ENCODE results near the gene PCCB.
A peak's percentile ranks its signal among the peaks of the same experiment; 100 is the strongest.
"Not testable (repeated sequence)": the region's sequence is repeated elsewhere in the genome, so short reads cannot be mapped to it uniquely, and the experiment has no call there.

PCCB gene

DNA sequence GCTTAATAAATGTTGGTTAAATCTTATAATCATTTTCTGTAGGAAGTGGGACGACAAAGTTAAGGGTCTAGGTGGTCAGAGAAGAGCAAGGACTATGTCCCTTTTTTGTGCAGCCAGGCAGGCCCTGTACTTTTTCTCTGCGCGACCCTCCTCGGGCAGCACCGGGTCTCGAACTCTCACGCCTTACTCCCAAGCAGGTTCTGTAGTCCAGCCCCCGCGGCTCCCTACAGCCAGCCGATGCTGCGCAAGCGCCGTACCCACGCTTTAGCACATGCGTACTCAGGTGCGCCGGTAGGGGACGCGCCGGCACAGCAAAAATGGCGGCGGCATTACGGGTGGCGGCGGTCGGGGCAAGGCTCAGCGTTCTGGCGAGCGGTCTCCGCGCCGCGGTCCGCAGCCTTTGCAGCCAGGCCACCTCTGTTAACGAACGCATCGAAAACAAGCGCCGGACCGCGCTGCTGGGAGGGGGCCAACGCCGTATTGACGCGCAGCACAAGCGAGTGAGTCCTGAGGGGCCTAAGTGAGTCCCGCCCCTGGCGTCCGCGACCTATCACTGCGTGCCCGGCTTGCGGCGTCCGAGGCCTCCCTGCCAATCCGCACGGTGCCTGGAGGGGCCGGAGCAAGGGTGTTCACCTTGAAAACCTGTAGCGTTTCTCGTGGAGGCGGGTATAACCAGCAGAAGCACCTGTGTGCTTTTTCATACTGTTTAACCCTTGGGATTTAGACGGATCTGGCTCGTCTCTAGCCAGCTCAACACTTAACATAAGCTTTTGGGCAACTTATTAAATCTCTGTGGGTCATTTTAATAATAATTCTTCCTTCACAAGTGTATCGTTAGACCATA, at the start of gene PCCB:
PCCB (plus strand) TSS at position 282 of the 844 bp plus-strand sequence; CDS start at position 318, 36 bp downstream.
- DNase-seq, result peak; percentile 92

DNA sequence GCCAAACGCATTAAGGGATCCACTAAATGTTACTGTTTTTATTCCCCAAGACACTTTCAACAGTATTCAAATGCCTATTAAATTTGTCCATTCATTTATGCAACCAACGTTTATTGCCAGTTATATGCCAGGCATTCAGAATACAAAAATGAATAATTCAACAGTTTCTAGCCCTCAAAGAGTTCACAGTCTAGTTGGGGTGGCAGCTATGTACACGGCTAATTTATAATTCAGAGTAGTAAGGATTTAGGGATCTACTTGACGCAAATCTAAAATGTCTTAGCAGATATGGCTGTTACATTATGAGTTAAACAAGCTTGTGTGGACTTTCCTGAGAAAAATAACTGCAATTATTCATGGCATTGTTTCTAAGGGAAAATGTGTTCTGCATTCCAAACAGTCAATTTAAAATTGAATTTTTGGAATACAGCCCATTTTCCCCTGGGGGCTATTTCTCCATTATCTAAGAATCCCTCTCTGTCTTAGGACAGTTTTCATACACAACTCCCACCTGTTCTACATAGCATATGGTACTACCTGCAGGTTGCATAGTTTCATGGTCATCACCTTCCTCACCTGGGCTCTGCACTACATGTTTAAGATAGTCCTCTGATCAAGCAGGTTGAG, 42.5 kb upstream of the PCCB start:
- DNase-seq, result no peak

DNA sequence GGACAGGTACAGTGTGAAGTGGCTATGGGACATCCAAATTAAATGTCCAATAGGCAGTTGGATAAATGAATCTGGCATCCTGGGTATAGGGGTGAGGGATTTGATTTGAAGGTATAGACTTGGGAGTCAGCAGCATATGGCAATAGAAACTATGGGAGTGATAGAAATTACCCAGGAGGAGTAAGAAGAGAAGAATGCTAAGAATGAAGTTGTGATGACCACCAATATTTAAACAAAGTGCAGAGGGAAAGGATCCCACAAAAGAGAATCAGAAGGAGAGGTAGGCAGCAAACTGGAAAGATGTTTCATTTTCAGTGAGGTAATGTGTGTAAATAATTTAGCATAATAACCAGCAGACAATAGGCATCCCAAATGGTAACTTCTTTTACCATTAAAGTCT, 40.2 kb upstream of the PCCB start:
- DNase-seq, result no peak

DNA sequence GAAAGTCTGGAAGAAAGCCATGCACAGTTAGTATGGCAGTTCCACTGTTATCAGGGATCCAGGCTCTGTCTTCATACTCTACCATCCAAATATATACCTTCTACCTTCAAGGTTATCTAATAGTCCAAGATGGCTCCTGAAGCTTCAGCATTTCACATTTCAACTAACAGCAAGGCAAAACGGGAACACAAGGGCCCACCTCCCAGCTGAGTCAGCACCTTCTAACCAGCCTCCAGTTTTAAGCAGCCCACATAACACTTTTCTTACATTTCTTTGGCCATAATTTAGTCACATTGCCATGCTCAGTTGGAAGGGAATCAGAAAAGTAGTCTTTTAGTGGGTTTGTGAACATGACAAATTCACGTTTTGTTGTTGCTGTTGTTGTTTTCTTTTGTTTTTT, 38.6 kb upstream of the PCCB start:
- DNase-seq, result no peak

DNA sequence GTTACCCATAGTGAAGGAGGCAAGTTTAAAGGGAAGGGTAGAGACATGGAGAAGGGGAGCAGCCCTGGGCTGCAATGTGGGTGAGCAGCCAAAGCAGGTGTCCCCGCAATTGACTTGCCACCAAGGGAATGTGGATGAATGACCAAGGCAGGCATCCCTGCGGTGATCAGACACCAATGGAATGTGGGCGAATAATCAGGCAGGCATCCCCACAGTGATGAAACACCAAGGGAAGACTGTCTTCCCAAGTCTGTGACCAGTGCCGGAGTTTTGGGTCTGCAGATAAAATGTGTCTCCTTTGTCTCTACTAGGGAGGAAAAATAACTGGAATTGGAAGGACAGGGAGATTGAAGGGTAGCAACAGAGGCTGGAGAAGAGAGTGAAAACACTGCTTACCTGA, 27.4 kb upstream of the PCCB start:
- not testable (repeated sequence) for DNase-seq

DNA sequence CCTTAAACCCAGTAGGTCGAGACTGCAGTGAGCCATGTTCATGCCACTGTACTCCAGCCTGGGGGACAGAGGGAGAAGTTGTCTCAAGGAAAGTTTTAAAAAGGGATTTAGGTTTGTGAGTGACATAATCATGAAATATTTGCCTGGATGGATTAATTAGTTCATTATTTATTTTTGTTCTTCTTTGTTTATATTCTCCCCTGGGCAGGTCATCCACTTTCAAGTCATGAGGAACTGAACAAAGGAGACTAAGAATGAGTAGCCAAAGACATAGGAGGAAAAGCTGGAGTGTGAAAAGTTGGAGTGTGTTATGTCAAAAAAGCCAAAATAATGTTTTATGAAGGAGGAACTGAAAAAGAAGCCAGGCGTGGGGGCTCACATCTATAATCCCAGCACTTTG, 17.7 kb upstream of the PCCB start:
- DNase-seq, result no peak

DNA sequence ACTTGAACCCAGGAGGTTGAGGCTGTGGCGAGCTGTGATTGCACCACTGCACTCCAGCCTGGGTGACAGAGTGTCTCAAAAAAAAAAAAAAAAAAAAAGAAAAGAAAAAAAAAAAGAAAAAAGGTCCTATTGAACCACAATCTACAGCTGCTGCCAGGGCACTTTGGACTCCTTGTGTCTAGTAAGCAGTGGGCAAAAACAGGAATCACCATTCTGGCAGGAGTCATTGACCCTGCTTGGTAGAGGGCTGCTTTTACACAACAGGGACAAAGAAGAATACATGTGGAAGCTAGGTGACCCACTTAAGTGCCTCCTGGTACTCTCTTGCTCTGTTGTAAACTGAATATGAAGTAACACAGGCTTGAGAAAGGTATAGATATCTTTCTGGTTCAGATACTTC, 14.6 kb upstream of the PCCB start:
- DNase-seq, result no peak

DNA sequence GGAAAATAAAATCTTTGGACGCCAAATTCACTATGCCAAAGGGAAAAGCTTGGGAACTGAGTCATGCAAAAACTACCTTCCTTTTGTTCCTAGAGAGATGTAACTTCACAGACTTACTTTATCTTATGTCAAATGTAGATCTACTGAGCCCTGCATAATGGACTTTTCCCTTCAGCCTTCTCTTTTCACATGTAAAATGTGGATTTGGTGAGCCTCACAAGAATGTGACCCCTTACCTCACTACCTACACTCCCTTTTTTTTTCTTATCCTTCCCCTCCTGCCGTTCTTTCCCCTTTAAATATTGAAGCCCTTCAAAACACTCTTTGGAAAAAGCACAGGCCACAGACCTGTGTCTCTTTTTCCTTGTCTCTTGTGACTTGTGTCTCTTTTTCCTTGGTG, 14.0 kb upstream of the PCCB start:
- no peak for DNase-seq

DNA sequence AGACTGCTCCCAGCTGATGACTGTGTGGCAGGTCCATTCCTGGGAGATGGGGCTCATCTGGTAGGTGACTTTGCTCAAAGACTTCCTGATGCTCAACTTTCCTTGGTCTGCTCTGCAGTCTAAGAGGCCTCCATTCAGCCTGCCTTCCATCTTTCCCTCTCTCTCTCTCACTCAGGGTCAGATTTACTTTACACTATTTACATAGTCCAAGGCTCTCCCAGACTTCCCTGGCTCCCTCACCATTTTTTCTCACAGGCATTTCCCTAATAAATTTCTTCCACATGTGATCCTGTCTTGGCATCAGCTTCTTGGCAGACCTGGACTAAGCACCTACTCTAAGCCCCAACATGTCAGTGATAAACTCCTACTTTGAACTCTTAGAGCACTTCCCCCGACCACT, 13.0 kb upstream of the PCCB start:
- no peak for DNase-seq

DNA sequence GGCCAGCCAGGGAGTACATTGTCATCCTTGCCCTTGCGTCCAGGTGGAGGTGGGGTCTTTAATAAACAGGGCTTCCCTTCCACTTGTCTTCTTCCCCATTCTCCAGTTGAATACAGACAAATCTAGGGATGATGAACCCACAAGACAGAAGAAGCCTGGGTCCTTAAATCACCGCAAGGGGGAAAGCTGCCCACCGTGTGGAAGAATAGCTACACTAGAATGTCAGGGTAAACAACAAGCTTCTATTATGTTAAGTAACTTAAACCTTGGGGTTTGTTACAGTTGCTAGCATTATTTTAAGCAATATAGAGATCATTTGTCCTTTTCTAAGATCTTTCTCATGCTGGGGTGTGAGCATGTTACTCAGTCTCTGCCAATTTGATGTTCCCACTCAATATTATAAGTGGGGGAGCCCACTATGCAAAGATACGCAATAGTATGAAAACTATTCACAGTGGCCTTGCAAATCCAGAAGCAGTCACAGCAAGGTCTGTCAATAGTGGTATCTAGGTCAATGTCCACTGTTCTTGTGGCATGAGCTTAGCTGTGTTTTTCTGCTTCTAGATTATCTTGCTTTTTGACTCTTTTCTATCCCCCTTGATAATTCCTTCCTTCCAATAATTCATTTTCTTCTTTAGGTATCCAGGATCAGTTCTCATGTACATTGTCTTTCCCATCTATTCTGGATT, 12.0 kb upstream of the PCCB start:
- DNase-seq, result no peak

DNA sequence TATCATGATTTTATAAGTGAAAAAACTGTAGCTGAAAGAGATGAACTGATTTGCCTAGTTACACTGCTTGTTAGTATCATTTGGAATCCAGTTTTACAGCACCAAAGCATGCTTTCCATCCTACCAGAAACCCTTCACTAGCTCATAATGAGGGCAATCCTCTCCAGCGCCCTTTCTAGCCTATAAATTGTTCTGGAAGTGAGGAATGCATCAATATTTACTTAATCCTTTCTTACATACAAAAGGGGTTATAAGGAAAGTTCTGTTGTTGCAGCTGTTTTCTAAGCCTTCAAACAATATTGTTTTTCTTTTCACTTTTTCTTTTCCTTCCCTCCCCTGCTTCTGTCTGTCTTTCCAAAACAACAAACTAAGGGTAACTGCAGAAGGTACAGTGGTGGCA, 11.0 kb upstream of the PCCB start:
- no peak for DNase-seq

DNA sequence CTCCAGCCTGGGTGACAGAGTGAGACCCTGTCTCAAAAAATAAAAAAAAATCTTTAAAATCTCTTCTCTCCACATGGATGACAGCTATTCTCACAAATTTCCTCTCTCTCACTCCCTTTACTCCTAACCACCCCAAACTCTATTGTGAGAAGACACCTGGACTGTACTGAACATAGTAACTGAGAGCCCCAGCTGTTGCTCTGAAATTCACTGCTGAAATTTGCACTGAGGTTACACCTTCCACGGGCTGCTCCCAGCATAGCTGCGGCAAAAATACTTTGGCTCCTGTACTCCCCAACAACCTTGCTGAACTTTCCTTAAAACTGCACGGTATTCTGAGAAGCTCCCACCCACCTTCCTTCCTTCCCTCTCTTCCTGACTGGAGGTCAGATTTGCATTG, 4.4 kb upstream of the PCCB start:
- DNase-seq, result no peak

- no peak for DNase-seq
These were observed 2.7 kb upstream of the PCCB start for GRCh38 chr3:136247436-136247835.

DNA sequence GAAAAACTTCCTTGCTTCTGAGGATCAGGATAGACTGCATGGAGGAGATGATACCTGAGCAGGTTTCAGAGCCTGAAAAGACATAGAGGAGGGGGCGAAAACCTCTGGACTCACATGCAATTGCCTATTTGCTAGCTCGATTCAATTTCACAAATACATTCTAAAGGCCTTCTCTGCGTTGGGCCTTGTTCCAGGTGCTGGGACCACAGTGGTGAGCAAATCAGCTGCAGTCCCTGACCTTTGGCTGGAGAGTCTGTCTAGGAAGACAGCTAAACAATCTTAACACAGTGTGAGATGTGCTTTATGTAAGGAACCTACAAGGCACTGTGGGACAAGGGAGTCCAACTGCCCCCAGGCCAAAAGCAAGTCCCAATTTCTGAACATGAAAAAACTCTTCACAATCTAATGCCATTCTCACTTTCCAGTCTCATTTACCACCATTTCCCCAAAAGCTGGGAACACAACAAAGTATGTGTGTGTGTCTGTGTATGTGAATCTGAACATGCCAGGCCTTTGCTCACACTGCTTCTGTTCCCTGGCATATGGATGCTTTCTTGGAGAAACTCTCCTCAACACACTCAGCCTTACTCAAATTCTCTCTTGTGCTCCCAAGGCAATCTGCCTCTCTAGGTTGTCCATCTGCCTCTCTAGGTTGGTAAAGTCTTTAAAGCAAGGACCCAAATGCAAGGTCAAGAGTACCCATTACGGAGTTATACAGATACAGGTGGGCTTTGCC, 2.1 kb upstream of the PCCB start:
- DNase-seq, result no peak

GRCh38 chr3:136249091-136249490, 1.0 kb upstream of the PCCB start:
- no peak for DNase-seq

- no peak for DNase-seq
These were observed 547 bp upstream of the PCCB start for GRCh38 chr3:136249593-136249992.

- peak; percentile 73 for DNase-seq
These were observed 842 bp downstream of the PCCB start for GRCh38 chr3:136250903-136251460.

DNA sequence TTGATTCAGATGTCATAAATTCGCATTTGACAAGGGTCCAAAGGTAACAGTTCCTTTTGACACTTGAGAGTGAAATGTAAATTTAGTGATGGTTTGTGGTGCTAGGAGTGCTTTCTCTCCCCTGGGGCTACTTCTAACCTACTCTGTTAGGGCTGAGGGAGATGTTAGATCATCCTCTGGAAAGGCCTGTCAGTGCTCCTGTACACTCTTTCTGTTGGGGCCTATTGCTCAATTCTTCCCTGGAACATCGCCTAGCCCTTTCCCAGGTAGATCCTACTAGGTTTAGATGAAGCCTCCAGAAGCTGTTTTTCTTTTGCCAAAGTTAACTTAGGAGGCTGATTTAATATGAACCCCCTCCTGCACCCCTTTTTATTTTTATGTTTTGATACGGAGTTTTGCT, 1.4 kb downstream of the PCCB start:
- no peak for DNase-seq

GRCh38 chr3:136255672-136256406, 5.7 kb downstream of the PCCB start:
- no peak for DNase-seq

DNA sequence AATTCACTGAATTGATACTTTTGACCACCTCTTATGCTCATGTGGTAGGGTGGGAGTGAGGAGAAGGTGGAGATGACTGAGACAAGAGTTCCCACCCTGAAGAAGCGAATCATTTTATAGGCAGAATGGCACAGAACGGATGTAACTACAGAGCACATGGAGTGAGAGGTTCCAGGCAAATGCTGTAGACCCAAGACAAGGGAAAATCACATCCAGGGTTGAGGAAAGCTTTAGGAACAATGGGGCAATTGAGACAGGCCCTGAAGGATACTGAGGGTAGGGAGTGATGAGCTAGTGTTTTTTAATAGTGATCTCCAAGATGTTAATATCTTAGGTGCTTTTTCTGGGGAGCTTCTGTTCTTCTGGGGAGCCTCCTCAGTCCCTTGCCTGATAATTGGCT, 8.1 kb downstream of the PCCB start:
- no peak for DNase-seq

- DNase-seq, result no peak
These were observed 11.7 kb downstream of the PCCB start for GRCh38 chr3:136261826-136262225.

GRCh38 chr3:136262559-136262958, 12.4 kb downstream of the PCCB start:
- DNase-seq, result no peak

Data from NCI-H1092 (cell line).